ENCODE results near the gene KIF21A. TPM values are rescaled to one million over a fixed set of nuclear protein-coding genes. Genes with fewer than 3 reads are reported as not detected.

Gene KIF21A
- polyA plus RNA-seq, 1 of the 3 experiments (the other 2 are of a cell fraction) = 3.6 TPM

DNA sequence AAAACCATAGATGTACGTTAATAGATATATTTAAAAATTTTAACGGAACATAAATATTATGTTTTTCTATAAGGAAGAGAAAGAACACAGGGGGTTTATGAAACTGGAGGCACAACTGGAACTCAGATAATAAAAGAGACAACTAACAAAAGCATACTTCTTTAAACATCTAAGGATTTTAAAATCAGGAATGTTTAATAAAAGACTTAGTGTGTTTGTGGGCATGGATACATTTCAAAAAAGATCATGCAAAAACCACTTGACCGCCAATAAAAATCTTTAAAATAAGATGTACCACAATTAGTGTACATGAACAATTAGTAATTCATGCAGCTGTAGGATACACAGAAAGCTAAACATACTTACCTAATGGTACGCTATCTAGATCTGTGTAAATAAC is 113.0 kb downstream of the KIF21A start:
- Histone ChIP-seq H3F3A (replicated peaks; ENCODE audit: insufficient read depth) (no peaks in the 10 kb centered on the region), H3K4me1 (ENCODE audit: control insufficient read depth in 1 of 2, insufficient read depth in 2 of 2, low read depth in 1 of 2, low read length in 1 of 2) (peaks cover 0 to 15% of the 10 kb centered on the region in 2 experiments; a peak in 2 of 4 replicates), H3K9me3 (no peaks in the 10 kb centered on the region), H3K4me2 (no peak overlapping the region), H3K27me3 (ENCODE audit: insufficient read depth) (no peaks in the 10 kb centered on the region), H3K9ac (no peak overlapping the region), H3K36me3 (replicated peaks in 1 of 2; ENCODE audit: control insufficient read depth in 1 of 2, insufficient read depth in 2 of 2, low read length in 1 of 2) (peaks cover 4 to 41% of the 10 kb centered on the region in 2 experiments), H3K79me2 (ENCODE audit: insufficient read depth) (no peaks in the 10 kb centered on the region), H4K20me1 (ENCODE audit: insufficient read depth) (no peaks in the 10 kb centered on the region), H3K4me3 (ENCODE audit: low read depth in 2 of 2, low read length in 1 of 2) (no peak overlapping the region), H3K27ac (ENCODE audit: low read depth in 2 of 2, low read length in 1 of 2) (no peak overlapping the region), H3K9me2 (no peaks in the 10 kb centered on the region), H2AFZ (ENCODE audit: low read depth) (no peak overlapping the region)
- TF ChIP-seq POLR2AphosphoS5 (IDR thresholded peaks at IDR 0.05; ENCODE audit: low read depth, low read length) (no peak), SMC3 (IDR thresholded peaks at IDR 0.05; ENCODE audit: low read depth, low read length) (no peak), GABPA (IDR thresholded peaks at IDR 0.05; ENCODE audit: low read depth) (no peak), MAX (IDR thresholded peaks at IDR 0.05; ENCODE audit: low read depth) (no peak), ZBTB33 (IDR thresholded peaks at IDR 0.05; ENCODE audit: borderline replicate concordance, low read depth) (no peak), GATA2 (CRISPR knock-in tag; IDR thresholded peaks at IDR 0.05) (no peak), USF1 (IDR thresholded peaks at IDR 0.05; ENCODE audit: borderline replicate concordance, low read depth) (no peak), FOXM1 (IDR thresholded peaks at IDR 0.05; ENCODE audit: low read depth) (no peak), RAD21 (IDR thresholded peaks at IDR 0.05; ENCODE audit: low read length) (no peak), RFX5 (IDR thresholded peaks at IDR 0.05; ENCODE audit: low read length) (no peak), RCOR1 (IDR thresholded peaks at IDR 0.05; ENCODE audit: low read length) (no peak)
- TF ChIP-seq, protein P1, sequence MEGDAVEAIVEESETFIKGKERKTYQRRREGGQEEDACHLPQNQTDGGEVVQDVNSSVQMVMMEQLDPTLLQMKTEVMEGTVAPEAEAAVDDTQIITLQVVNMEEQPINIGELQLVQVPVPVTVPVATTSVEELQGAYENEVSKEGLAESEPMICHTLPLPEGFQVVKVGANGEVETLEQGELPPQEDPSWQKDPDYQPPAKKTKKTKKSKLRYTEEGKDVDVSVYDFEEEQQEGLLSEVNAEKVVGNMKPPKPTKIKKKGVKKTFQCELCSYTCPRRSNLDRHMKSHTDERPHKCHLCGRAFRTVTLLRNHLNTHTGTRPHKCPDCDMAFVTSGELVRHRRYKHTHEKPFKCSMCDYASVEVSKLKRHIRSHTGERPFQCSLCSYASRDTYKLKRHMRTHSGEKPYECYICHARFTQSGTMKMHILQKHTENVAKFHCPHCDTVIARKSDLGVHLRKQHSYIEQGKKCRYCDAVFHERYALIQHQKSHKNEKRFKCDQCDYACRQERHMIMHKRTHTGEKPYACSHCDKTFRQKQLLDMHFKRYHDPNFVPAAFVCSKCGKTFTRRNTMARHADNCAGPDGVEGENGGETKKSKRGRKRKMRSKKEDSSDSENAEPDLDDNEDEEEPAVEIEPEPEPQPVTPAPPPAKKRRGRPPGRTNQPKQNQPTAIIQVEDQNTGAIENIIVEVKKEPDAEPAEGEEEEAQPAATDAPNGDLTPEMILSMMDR (IDR thresholded peaks at IDR 0.05) = no peak
- WGBS (ENCODE audit: low lambda C conversion rate) = 96% methylated on average over 4 of the region's 4 CpGs
- CTCF ChIA-PET = interaction anchor here (1.3 kb wide), 1 partner anchor 12 kb away, joined by 5 read pairs; no protein-coding TSS in a partner anchor
- POLR2A ChIA-PET = no interaction called here
- DNase-seq = no peak

DNA sequence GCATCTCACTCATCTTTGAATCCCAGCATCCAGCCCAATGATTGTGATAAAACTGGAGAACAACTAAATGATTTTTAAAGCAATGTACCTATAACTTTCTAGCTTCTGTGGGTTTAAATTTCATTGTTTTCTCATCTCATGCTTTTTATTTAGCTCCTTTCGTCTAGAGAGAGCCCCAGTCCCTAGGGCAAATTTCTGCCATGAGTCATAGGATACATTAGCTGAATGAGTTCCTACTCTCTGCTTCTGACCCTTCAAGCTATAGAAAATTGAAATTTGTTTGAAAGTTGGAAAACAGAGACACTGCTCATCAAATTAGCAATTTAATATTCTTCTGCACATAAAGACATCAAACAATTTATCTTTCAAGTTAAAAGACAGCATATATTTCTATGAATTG is 113.9 kb downstream of the KIF21A start:
- Histone ChIP-seq H3K27ac (ENCODE audit: low read depth in 2 of 2, low read length in 1 of 2) (peak overlapping the region in 1 of 2 experiments; percentile 43; a peak in 1 of 4 replicates), H3K9ac (no peak overlapping the region), H3K4me2 (no peak overlapping the region), H3K4me1 (ENCODE audit: control insufficient read depth in 1 of 2, insufficient read depth in 2 of 2, low read depth in 1 of 2, low read length in 1 of 2) (peaks cover 0 to 15% of the 10 kb centered on the region in 2 experiments; a peak in 2 of 4 replicates), H3K4me3 (ENCODE audit: low read depth in 2 of 2, low read length in 1 of 2) (no peak overlapping the region), H3K79me2 (ENCODE audit: insufficient read depth) (no peaks in the 10 kb centered on the region), H3F3A (replicated peaks; ENCODE audit: insufficient read depth) (no peaks in the 10 kb centered on the region), H3K36me3 (replicated peaks in 1 of 2; ENCODE audit: control insufficient read depth in 1 of 2, insufficient read depth in 2 of 2, low read length in 1 of 2) (peaks cover 4 to 50% of the 10 kb centered on the region in 2 experiments), H4K20me1 (ENCODE audit: insufficient read depth) (no peaks in the 10 kb centered on the region), H2AFZ (ENCODE audit: low read depth) (no peak overlapping the region), H3K9me2 (no peaks in the 10 kb centered on the region), H3K27me3 (ENCODE audit: insufficient read depth) (no peaks in the 10 kb centered on the region), H3K9me3 (no peaks in the 10 kb centered on the region)
- POLR2A ChIA-PET = no interaction called here
- DNase-seq = no peak
- CTCF ChIA-PET = interaction anchor here (1.0 to 2.6 kb wide), 2 partner anchors 9 to 11 kb away, joined by 3 to 16 read pairs; no protein-coding TSS in a partner anchor
- 33% methylated on average over 1 of the region's 1 CpG for WGBS (ENCODE audit: low lambda C conversion rate)
- TF ChIP-seq FOSL2 (IDR thresholded peaks at IDR 0.05; ENCODE audit: borderline replicate concordance, low read depth) = no peak
- no peak for TF ChIP-seq JUND (IDR thresholded peaks at IDR 0.05)
- TF ChIP-seq NRF1 (IDR thresholded peaks at IDR 0.05; ENCODE audit: low read depth, low read length) = no peak
- TF ChIP-seq EP300 (IDR thresholded peaks at IDR 0.05; ENCODE audit: borderline replicate concordance in 1 of 2, low read depth in 1 of 2, low read length in 1 of 2) = no peak
- TF ChIP-seq SIN3A (IDR thresholded peaks at IDR 0.05; ENCODE audit: borderline replicate concordance, low read depth, low read length) = no peak
- TF ChIP-seq RCOR1 (IDR thresholded peaks at IDR 0.05; ENCODE audit: low read length) = no peak
- no peak for TF ChIP-seq GATA2 (CRISPR knock-in tag; IDR thresholded peaks at IDR 0.05)
- TF ChIP-seq RAD21 (IDR thresholded peaks at IDR 0.05; ENCODE audit: low read length) = no peak
- TF ChIP-seq MXI1 (IDR thresholded peaks at IDR 0.05; ENCODE audit: low read depth, low read length) = no peak

Data from SK-N-SH (cell line).